Mesothelial cell of epicardium (in vitro differentiated cells): ENCODE measurements around the gene CD46. TPM values are rescaled to one million over a fixed set of nuclear protein-coding genes. Genes with fewer than 3 reads are reported as not detected.

Experiments
- DNase-seq, 2 experiments: peaks; one replicate each; pipeline ENCODE4 v3.0.0; 2021; ENCODE audit warnings: low spot score in 2 of 2; ENCODE audit not compliant: unreplicated experiment in 2 of 2
- H3K27ac Mint-ChIP-seq: 2 replicates; pipeline ENCODE4 v1.8.0; 2021; ENCODE audit warnings: mixed read lengths
- H3K27me3 Mint-ChIP-seq: 2 replicates; pipeline ENCODE4 v1.8.0; 2021; ENCODE audit warnings: low read depth, mixed read lengths
- H3K36me3 Mint-ChIP-seq: 2 replicates; pipeline ENCODE4 v1.8.0; 2021; ENCODE audit warnings: mixed read lengths
- H3K4me1 Mint-ChIP-seq: 2 replicates; pipeline ENCODE4 v1.8.0; 2021; ENCODE audit warnings: mixed read lengths
- H3K4me3 Mint-ChIP-seq: 2 replicates; pipeline ENCODE4 v1.8.0; 2021; ENCODE audit warnings: mild to moderate bottlenecking, moderate library complexity, mixed read lengths
- H3K9me3 Mint-ChIP-seq: 2 replicates; pipeline ENCODE4 v1.8.0; 2021; ENCODE audit warnings: mixed read lengths
- total RNA-seq: library from RNA; stranded (reverse); gene quantifications from 3 replicates; pipeline ENCODE4 v1.2.1, GENCODE V29; 2021
- TF ChIP-seq, protein P1 (sequence below): fragments of 200-600 bp; sonication (generic); IDR thresholded peaks from one replicate; pipeline ENCODE4 v1.5.0; 2021; ENCODE audit warnings: antibody characterized with exemption; ENCODE audit not compliant: unreplicated experiment

CD46 gene
- total RNA-seq, 1 donor from 2014 or later, result 223 TPM

DNA sequence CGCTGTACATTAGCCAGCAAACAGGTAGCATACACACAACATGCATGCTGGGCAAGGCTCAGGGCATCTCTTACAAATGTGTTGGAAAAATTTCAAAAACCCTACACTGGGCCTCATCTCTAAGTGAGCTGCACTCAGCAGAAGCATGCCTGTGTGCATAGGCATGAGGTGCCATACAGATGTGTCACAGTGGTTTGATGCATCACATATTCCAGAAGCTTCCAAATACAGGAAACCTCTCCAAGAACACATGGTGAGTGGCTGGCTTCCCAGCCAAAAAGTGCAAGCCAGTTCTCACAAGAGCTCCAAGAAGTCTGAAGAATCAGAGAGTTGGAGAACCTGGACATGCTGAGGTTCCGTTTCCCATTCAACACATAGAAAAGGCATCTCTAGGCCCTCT, 58.3 kb downstream of the CD46 start:
- H3K27me3 Mint-ChIP-seq, result no peaks in the 10 kb centered on the region
- no peaks in the 10 kb centered on the region for H3K36me3 Mint-ChIP-seq
- DNase-seq, result no peak
- peaks cover 11% of the 10 kb centered on the region for H3K4me1 Mint-ChIP-seq
- H3K27ac Mint-ChIP-seq, result no peak overlapping the region
- no peaks in the 10 kb centered on the region for H3K9me3 Mint-ChIP-seq
- TF ChIP-seq, protein P1, sequence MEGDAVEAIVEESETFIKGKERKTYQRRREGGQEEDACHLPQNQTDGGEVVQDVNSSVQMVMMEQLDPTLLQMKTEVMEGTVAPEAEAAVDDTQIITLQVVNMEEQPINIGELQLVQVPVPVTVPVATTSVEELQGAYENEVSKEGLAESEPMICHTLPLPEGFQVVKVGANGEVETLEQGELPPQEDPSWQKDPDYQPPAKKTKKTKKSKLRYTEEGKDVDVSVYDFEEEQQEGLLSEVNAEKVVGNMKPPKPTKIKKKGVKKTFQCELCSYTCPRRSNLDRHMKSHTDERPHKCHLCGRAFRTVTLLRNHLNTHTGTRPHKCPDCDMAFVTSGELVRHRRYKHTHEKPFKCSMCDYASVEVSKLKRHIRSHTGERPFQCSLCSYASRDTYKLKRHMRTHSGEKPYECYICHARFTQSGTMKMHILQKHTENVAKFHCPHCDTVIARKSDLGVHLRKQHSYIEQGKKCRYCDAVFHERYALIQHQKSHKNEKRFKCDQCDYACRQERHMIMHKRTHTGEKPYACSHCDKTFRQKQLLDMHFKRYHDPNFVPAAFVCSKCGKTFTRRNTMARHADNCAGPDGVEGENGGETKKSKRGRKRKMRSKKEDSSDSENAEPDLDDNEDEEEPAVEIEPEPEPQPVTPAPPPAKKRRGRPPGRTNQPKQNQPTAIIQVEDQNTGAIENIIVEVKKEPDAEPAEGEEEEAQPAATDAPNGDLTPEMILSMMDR, result no peak
- H3K4me3 Mint-ChIP-seq, result no peak overlapping the region

DNA sequence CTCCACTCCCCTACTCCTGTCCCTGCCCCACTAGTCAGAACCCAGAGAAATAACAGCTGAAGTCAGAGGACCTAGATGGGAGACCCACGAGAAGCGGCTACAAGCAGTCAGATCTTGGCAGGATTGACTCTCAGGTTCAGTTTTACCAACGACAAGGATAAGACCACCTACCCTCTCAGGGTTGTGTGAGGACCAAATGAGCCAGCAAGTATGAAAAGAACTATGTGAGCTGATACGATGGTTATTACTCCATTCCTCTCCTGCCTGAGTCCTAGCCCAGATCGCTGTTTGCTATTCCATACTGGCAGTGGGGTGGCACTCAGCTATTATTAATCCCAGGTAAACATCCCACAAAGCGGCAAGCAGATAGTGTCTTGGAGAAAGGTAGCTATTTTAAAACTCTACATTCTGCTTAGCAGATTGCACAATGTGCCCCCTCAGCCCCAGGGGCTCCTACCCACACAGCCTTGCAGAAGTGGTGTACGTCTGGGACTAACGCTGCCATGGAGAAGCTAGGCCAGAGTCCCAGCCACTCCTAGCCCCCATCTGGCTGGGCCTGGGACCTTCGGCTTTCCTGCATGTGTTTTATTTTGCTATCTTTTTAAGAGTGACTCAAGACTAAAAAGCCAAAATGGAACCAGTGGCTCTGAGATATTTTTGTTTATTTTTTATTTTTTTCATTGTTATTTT, 58.9 kb downstream of the CD46 start:
- Mint-ChIP-seq H3K36me3 (no peaks in the 10 kb centered on the region), H3K4me1 (peaks cover 11% of the 10 kb centered on the region), H3K27ac (no peak overlapping the region), H3K4me3 (no peak overlapping the region), H3K27me3 (no peaks in the 10 kb centered on the region), H3K9me3 (no peaks in the 10 kb centered on the region)
- DNase-seq, result no peak
- TF ChIP-seq, protein P1, result no peak

DNA sequence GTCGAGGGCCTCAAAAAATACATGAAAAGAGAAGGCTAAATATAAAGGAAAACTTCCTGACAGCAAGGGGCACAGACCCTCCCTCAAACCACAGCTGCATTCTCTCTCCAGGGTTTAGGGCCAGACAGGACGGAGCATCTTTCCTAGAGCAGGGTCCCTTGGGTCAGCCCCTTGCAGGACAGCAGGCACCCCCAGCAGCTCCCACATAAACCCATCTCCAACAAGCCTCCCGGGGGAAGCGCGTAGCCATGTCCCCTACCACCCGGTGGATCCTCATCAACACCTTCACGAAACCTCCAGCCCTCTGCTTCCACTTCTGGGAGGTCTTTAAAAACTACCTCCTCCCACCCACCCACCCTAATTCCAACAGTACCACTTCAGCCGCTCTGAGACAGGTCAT, 59.5 kb downstream of the CD46 start:
- TF ChIP-seq, protein P1, result no peak
- DNase-seq, result no peak
- H3K4me1 Mint-ChIP-seq, result peaks cover 11% of the 10 kb centered on the region

DNA sequence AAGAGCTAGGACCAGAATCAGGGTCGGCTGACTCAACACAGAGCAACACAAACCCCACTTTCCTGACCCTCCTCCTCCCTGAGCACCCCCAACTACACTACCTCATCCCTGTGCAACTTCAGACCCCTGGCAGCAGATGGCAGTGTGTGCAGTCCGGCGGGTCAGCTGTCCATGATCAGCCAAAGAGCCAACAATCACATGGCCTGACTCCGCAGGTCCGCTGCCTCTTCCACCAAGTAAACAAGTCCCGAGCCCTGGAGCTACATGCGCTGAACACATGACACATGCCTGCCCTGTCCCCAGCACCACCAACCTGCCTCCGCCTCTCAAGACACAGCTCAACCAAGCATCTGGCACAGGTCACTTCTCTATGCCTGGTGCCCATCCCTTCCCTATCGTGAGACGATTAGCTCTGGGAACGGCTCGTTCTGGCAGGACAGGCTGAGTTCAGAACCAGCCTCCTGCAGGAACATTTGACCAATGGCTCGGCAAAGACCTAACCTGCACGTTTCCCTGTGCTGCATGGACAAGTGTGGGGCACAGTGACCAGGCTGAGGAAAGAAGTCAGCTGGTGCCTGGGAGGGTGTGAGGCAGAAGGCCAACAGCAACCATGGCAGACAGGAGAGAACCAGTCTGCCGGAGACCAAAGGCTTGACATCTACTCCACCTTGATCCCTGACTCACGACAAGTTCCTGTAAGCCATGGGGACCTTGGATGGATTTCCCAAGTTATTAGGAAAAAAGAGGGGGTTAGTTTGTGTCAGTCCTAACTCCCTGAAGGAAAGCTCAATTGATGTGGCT, 60.3 kb downstream of the CD46 start:
- Mint-ChIP-seq H3K27me3 (no peaks in the 10 kb centered on the region), H3K9me3 (no peaks in the 10 kb centered on the region), H3K4me1 (peaks cover 11% of the 10 kb centered on the region), H3K27ac (no peak overlapping the region), H3K36me3 (no peaks in the 10 kb centered on the region), H3K4me3 (no peak overlapping the region)
- TF ChIP-seq, protein P1, result no peak
- no peak for DNase-seq

More for the DNA sequence above, 59.5 kb downstream of the CD46 start:
- Mint-ChIP-seq H3K9me3 (no peaks in the 10 kb centered on the region), H3K27me3 (no peaks in the 10 kb centered on the region), H3K4me3 (no peak overlapping the region), H3K27ac (no peak overlapping the region), H3K36me3 (no peaks in the 10 kb centered on the region)

DNA sequence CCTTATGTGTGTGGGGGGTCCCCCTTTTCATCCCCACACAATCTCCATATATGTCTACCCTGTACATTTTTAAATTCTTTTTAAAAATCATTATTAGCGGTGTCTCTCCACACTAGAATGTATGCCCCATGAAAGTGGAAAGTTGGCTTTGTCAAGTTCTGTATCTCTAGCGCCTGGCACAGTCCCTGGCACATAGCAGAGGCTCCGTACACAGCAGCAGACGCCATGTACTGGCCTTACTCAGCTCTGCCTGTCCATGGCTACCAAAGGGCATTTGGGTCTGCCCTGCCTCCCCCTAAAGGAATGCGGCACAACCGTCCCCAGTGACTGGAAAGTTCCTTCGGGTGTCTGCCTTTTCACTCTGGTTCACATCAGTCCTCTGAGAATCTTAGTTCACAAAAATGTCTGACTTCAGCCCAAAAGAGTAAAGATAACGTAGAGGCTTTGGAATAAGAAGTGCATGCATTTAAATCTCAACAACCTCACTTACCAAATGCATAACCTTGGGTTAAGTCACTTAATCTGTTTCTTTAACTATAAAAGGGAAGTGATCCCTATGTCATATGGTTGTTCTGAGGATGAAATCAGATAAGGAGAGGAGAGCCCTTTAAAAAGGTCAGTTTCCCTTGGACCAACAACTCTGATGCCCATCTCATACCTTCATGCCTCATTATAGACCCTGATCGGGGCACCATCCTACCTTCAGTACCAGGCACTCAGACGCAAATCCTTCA, 61.1 kb downstream of the CD46 start:
- no peak overlapping the region for H3K4me3 Mint-ChIP-seq
- H3K27me3 Mint-ChIP-seq, result no peaks in the 10 kb centered on the region
- no peak overlapping the region for H3K27ac Mint-ChIP-seq
- no peak for DNase-seq
- no peaks in the 10 kb centered on the region for H3K36me3 Mint-ChIP-seq
- peaks cover 9% of the 10 kb centered on the region for H3K4me1 Mint-ChIP-seq
- TF ChIP-seq, protein P1, result no peak
- no peaks in the 10 kb centered on the region for H3K9me3 Mint-ChIP-seq
